Stimulated activated CD8-positive, alpha-beta memory T cell treated with anti-CD3 and anti-CD28 coated beads, Interleukin-4, amount 100 ng/mL, for 1 hour (primary cell): Measurements from ENCODE around the gene MAN1A1.
"Not testable (repeated sequence)": the region's sequence is repeated elsewhere in the genome, so short reads cannot be mapped to it uniquely, and the experiment has no call there.

Experiments used
- DNase-seq, 2 donors: peaks; one replicate each; pipeline ENCODE4 v3.0.0-alpha.2; 2020; ENCODE audit warnings: low read depth in 2 of 2, low spot score in 1 of 2

The MAN1A1 gene

GRCh38 chr6:119174085-119174445 lies 175.5 kb downstream of the MAN1A1 start:
- DNase-seq: no peak

- DNase-seq: no peak
Observed at GRCh38 chr6:119173249-119174084, 176.1 kb downstream of the MAN1A1 start.

GRCh38 chr6:119172824-119173223 lies 176.7 kb downstream of the MAN1A1 start:
- DNase-seq: no peak

- DNase-seq: no peak
Observed at GRCh38 chr6:119171864-119172588, 177.5 kb downstream of the MAN1A1 start.

- DNase-seq: no peak
Observed at GRCh38 chr6:119171088-119171841, 178.3 kb downstream of the MAN1A1 start.

GRCh38 chr6:119170447-119171087 lies 179.0 kb downstream of the MAN1A1 start:
- DNase-seq: no peak

GRCh38 chr6:119170103-119170446 lies 179.5 kb downstream of the MAN1A1 start:
- DNase-seq: no peak

GRCh38 chr6:119169355-119169754 lies 180.2 kb downstream of the MAN1A1 start:
- DNase-seq: not testable (repeated sequence)

- no peak for DNase-seq
Observed at GRCh38 chr6:119166024-119166784, 183.4 kb downstream of the MAN1A1 start.

GRCh38 chr6:119163006-119163405 lies 186.6 kb downstream of the MAN1A1 start:
- DNase-seq: no peak

- no peak for DNase-seq
Observed at GRCh38 chr6:119162134-119162775, 187.3 kb downstream of the MAN1A1 start.

GRCh38 chr6:119161438-119161837 lies 188.1 kb downstream of the MAN1A1 start:
- no peak for DNase-seq

GRCh38 chr6:119160911-119161310 lies 188.7 kb downstream of the MAN1A1 start:
- DNase-seq: no peak

- DNase-seq: no peak
Observed at GRCh38 chr6:119158057-119158848, 191.3 kb downstream of the MAN1A1 start.

- DNase-seq: no peak
Observed at GRCh38 chr6:119157506-119157815, 192.1 kb downstream of the MAN1A1 start.

GRCh38 chr6:119156757-119157505 lies 192.6 kb downstream of the MAN1A1 start:
- DNase-seq: no peak

- not testable (repeated sequence) for DNase-seq
Observed at GRCh38 chr6:119156082-119156481, 193.5 kb downstream of the MAN1A1 start.

- DNase-seq: no peak
Observed at GRCh38 chr6:119152187-119152586, 197.4 kb downstream of the MAN1A1 start.
